IPS-20b (cell line): ENCODE measurements around the gene UGT1A9.
"Not testable (repeated sequence)": the region's sequence is repeated elsewhere in the genome, so short reads cannot be mapped to it uniquely, and the experiment has no call there.

Experiments used
- H3K27ac ChIP-seq: one replicate; pipeline ENCODE4 v1.5.1; 2013; ENCODE audit warnings: low read length
- H3K27me3 ChIP-seq: 2 replicates; pipeline ENCODE4 v1.6.1; 2013; ENCODE audit warnings: mild to moderate bottlenecking, low read length, inconsistent platforms; ENCODE audit not compliant: insufficient read depth
- H3K36me3 ChIP-seq: 2 replicates; pipeline ENCODE4 v1.6.1; 2013; ENCODE audit warnings: low read depth, mild to moderate bottlenecking, inconsistent platforms, low read length, moderate library complexity; ENCODE audit not compliant: insufficient read depth
- H3K4me1 ChIP-seq: 2 replicates; pipeline ENCODE4 v1.6.1; 2013; ENCODE audit warnings: mild to moderate bottlenecking, control low read depth, inconsistent platforms, low read length, moderate library complexity; ENCODE audit not compliant: insufficient read depth
- H3K4me3 ChIP-seq: 2 replicates; pipeline ENCODE4 v1.5.1; 2013; ENCODE audit warnings: mild to moderate bottlenecking, low read length, inconsistent platforms
- H3K9ac ChIP-seq: 2 replicates; pipeline ENCODE4 v1.6.1; 2013; ENCODE audit warnings: low read depth, mild to moderate bottlenecking, inconsistent platforms, low read length, moderate library complexity
- H3K9me3 ChIP-seq: 2 replicates; pipeline ENCODE4 v1.6.1; 2013; ENCODE audit warnings: mild to moderate bottlenecking, low read depth, low read length, inconsistent platforms; ENCODE audit not compliant: insufficient read depth

The UGT1A9 gene

DNA sequence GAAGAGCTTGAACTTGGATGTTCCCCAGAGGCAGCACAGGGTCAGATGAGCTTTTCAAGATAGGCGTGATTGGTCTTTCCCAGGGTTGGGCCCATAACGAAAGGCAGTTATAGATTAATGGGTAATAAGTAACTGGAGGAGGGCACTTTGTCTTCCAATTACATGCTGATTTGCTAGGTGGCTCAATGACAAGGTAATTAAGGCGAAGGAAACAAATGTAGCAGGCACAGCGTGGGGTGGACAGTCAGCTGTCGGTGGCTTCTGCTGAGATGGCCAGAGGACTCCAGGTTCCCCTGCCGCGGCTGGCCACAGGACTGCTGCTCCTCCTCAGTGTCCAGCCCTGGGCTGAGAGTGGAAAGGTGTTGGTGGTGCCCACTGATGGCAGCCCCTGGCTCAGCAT is 46.9 kb downstream of the UGT1A9 start, which contains the start of gene UGT1A4:
Gene UGT1A4, plus strand, starts transcription at position 185 of the 400 bp plus-strand sequence. Its CDS starts 85 bp downstream, at position 270.
- Histone ChIP-seq H3K27me3 (no peaks in the 10 kb centered on the region), H3K4me3 (no peak within 1 kb of the TSS), H3K9me3 (no peaks in the 10 kb centered on the region), H3K4me1 (no peaks in the 10 kb centered on the region), H3K36me3 (no peaks in the 10 kb centered on the region), H3K27ac (no peak within 1 kb of the TSS), H3K9ac (no peak within 1 kb of the TSS)

DNA sequence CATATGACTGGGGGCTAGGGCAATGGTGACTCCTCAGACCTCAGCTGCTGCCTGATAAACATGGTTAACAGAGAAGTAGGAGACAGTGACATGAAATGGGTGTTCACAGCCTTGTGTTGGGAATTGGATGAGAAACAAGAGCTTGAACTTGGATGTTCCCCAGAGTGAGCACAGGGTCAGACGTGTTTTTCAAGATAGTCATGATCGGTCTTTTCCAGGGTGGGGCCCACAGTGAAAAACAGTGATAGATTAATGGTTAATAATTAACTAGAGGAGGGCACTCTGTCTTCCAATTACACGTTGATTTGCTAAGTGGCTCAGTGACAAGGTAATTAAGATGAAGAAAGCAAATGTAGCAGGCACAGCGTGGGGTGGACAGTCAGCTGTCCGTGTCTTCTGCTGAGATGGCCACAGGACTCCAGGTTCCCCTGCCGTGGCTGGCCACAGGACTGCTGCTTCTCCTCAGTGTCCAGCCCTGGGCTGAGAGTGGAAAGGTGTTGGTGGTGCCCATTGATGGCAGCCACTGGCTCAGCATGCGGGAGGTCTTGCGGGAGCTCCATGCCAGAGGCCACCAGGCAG is 57.1 kb downstream of the UGT1A9 start, which contains the start of gene UGT1A3:
Gene UGT1A3, plus strand, starts transcription at position 320 of the 579 bp plus-strand sequence. Its CDS starts 85 bp downstream, at position 405.
- no peak within 1 kb of the TSS for H3K9ac ChIP-seq
- H3K4me1 ChIP-seq = no peaks in the 10 kb centered on the region
- no peak within 1 kb of the TSS for H3K27ac ChIP-seq

DNA sequence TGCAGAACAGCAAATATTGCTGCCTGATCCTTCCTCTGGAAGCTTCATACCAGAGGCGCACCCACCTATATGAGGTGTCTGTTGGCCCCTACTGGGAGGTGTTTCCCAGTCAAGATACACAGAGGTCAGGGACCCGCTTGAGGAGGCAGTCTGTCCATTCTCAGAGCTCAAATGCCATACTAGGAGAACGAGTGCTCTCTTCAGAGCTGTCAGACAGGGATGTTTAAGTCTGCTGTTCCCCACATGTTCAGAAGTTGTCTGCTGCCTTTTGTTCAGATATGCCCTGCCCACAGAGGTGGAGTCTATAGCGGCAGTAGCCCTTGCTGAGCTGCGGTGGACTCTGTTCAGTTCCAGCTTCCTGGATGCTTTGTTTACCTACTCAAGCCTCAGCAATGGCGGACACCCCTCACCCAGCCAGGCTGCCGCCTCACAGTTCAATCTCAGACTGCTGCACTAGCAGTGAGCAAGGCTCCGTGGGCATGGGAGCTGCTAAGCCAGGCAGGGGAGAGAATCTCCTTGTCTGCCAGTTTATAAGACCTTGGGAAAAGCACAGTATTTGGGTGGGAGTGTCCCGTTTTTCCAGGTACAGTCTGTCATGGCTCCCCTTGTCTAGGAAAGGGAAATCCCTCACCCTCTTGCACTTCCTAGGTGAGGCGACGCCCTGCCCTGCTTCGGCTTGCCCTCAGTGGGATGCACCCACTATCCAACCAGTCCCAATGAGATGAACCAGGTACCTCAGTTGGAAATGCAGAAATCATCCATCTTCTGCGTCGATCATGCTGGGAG is 65.4 kb downstream of the UGT1A9 start:
- not testable (repeated sequence) for H3K9me3 ChIP-seq, H3K27me3 ChIP-seq, H3K9ac ChIP-seq, H3K36me3 ChIP-seq, H3K27ac ChIP-seq, H3K4me1 ChIP-seq, H3K4me3 ChIP-seq

More for the DNA sequence above, 57.1 kb downstream of the UGT1A9 start, which contains the start of gene UGT1A3:
- Histone ChIP-seq H3K36me3 (no peaks in the 10 kb centered on the region), H3K9me3 (peaks cover 15% of the 10 kb centered on the region), H3K4me3 (no peak within 1 kb of the TSS), H3K27me3 (no peaks in the 10 kb centered on the region)

DNA sequence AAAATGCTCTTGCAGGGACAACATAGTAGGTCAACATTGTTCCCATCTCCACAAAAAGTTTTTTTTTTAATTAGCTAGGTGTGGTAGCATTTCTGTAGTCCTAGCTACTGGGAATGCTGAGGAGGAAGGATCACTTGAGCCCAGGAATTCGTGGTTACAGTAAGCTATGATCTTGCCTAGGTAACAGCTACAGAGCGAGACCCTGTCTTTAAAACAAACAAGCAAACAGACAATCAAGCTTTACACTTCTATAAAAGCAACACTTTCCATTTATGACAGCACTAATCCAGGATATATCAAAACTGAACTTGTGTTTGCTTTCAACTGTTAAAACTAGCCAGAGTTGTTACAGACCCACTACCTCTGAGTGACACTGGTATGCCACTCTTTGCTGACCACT is 69.2 kb downstream of the UGT1A9 start:
- H3K36me3 ChIP-seq = no peaks in the 10 kb centered on the region

DNA sequence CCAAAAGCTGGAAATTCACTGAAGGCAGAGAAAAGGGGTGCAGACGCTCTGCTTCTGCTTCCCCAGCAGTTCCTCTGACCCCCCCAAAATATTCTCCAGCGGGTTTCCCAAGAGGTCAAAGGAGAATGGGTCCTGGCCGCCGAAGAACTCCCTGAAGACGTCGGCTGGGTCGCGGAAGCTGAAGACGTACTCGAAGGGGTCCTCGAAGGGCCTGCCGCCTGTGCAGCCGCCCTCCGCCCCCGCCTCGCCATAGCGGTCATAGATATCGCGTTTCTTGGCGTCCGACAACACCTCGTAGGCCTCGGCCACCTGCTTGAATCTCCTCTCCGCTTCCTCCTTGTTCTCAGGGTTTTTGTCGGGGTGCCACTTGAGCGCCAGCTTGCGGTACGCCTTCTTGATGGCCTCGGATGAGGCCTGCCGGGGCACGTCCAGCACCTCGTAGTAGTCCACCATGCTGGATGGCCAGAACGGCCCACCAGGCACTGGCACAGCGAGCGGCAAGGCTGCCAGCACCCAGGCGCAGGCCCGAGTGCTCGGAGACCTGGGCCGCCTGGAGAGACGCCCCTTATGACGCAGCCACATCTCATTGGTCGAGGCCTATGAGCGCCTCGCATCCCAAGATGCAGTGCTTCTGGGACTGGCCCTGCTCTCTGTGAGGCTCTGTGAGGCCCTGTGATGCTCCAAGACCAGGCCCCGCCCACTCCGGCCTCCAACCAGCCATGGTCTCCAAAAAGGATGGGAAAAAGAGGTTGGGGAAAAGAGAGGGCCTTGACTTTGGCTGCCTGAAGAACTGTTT is 72.0 kb downstream of the UGT1A9 start:
- Histone ChIP-seq H3K4me3 (no peak overlapping the region), H3K9me3 (peaks cover 16% of the 10 kb centered on the region; the same call in 1 of the 2 replicates), H3K9ac (no peak overlapping the region), H3K27me3 (no peaks in the 10 kb centered on the region), H3K27ac (no peak overlapping the region), H3K36me3 (no peaks in the 10 kb centered on the region), H3K4me1 (no peaks in the 10 kb centered on the region)

More for the DNA sequence above, 69.2 kb downstream of the UGT1A9 start:
- H3K9me3 ChIP-seq = 0 out of 2 replicates have a peak, but pooled peaks cover 7% of the 10 kb centered on the region
- H3K9ac ChIP-seq = no peak overlapping the region
- no peak overlapping the region for H3K27ac ChIP-seq
- no peaks in the 10 kb centered on the region for H3K4me1 ChIP-seq
- no peak overlapping the region for H3K4me3 ChIP-seq
- H3K27me3 ChIP-seq = no peaks in the 10 kb centered on the region

DNA sequence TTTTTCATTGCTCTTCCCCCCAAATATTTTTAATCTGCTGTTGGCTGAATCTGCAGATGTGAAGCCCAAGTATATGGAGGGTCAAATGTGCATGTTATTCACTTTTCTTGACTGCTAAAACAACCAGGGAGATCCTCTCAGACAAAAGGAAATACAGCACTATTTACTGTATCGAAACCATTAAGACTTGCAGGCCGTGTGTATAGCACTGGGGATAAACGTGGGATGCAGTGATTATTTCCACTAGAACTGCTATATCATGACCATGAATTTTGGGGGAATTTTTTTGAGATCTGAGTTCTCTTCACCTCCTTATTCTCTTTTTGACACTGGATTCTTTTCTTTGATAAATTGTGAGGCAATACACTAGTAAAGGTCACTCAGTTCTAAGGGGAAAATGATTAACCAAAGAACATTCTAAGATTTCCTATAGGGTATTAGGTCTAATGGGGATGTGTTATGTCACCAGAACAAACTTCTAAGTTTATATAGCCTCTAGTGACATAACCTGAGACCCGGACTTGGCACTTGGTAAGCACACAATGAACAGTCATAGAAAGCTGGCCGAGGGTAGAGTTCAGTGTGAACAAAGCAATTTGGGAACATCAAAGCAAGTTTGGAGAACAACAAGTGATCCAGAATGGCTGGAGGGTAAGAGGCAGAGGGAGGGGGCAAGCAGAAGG is 73.5 kb downstream of the UGT1A9 start:
- H3K9ac ChIP-seq = no peak overlapping the region
- no peak overlapping the region for H3K27ac ChIP-seq
- no peaks in the 10 kb centered on the region for H3K4me1 ChIP-seq
- peaks cover 23% of the 10 kb centered on the region; the same call in 1 of the 2 replicates for H3K9me3 ChIP-seq
- H3K4me3 ChIP-seq = no peak overlapping the region
- no peaks in the 10 kb centered on the region for H3K27me3 ChIP-seq
- H3K36me3 ChIP-seq = no peaks in the 10 kb centered on the region

DNA sequence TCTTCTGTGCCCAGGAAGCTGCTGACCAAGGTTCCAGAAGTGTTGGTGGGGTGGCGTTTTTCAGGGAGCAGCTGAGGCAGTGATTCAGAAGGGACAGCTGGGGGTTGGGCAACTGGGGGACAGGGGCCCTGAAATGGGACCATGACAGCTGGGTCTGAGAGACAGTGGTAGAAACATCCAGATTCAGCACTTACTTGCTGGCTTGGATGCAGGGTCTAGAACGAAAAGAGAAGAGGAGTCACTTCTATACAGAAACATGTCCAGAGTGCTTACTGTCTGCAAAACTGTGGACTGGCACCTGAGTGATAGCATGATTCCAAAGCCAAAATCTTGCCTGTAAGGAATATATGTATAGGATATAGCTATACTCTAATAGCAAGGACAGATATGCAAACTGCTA is 74.1 kb downstream of the UGT1A9 start:
- H3K9ac ChIP-seq, H3K4me3 ChIP-seq, H3K4me1 ChIP-seq, H3K36me3 ChIP-seq, H3K27me3 ChIP-seq, H3K27ac ChIP-seq: not testable (repeated sequence)
- peaks cover 28% of the 10 kb centered on the region; the same call in 1 of the 2 replicates for H3K9me3 ChIP-seq

DNA sequence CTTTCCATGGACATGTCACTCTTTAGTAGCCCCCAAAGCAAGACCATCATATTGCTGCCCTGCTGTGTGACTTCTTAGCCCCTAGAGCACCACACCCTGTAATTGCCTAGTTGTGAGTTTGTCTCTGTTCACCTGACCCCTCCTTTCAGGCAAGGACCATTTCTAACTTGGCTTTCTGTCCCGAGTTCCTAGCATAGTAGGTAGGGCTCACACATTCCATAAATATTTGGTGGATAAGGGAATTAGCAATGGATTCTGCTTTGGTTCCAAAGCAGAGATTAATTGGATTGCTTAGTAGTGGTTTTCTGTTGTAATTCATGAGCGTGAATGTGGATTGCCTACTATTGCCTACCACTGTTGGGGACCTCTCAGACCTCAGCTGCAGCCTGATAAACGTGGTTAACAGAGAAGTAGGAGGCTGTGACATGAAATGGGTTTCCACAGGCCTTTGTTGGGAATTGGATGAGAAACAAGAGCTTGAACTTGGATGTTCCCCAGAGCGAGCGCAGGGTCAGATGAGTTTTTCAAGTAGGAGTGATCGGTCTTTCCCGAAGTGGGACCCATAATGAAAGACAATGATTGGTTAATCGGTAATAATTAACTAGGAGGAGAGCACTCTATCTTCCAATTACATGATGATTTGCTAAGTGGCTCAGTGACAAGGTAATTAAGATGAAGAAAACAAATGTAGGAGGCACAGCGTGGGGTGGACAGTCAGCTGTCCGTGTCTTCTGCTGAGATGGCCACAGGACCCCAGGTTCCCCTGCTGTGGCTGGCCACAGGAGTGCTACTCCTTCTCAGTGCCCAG is 75.0 kb downstream of the UGT1A9 start:
- Histone ChIP-seq H3K27me3 (no peaks in the 10 kb centered on the region), H3K36me3 (no peaks in the 10 kb centered on the region), H3K9me3 (peaks cover 36% of the 10 kb centered on the region; the same call in 1 of the 2 replicates), H3K4me3 (no peak overlapping the region), H3K27ac (no peak overlapping the region), H3K4me1 (no peaks in the 10 kb centered on the region), H3K9ac (no peak overlapping the region)

DNA sequence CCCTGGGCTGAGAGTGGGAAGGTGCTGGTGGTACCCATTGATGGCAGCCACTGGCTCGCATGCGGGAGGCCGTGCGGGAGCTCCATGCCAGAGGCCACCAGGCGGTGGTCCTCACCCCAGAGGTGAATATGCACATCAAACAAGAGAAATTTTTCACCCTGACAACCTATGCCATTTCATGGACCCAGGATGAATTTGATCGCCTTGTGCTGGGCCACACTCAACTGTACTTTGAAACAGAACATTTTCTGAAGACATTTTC is 75.5 kb downstream of the UGT1A9 start:
- Histone ChIP-seq H3K9ac (no peak overlapping the region), H3K4me1 (no peaks in the 10 kb centered on the region), H3K36me3 (no peaks in the 10 kb centered on the region), H3K27me3 (no peaks in the 10 kb centered on the region), H3K27ac (no peak overlapping the region), H3K4me3 (no peak overlapping the region), H3K9me3 (peaks cover 36% of the 10 kb centered on the region)

DNA sequence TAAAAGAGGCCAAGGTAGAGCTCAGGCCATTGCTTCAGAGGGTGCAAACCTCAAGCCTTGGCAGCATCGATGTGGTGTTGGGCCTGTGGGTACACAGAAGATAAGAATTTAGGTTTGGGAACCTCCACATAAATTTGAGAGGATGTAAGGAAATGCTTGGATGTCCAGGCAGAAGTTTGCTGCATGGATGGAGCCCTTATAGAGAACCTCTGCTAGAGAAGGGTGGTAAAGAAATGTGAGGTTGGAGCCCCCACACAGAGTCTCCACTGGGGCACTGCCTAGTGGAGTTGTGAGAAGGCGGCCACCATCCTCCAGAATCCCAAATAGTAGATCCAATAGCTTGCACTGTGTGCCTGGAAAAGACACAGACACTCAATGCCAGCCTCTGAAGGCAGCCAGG is 79.0 kb downstream of the UGT1A9 start:
- not testable (repeated sequence) for H3K27ac ChIP-seq, H3K27me3 ChIP-seq, H3K4me1 ChIP-seq, H3K36me3 ChIP-seq, H3K4me3 ChIP-seq, H3K9ac ChIP-seq
- H3K9me3 ChIP-seq = peaks cover 33% of the 10 kb centered on the region
